Measurements from ENCODE around the gene TESK2. TPM values are rescaled to one million over a fixed set of nuclear protein-coding genes. Genes with fewer than 3 reads are reported as not detected.
"Not testable (repeated sequence)": the region's sequence is repeated elsewhere in the genome, so short reads cannot be mapped to it uniquely, and the experiment has no call there.

Gene TESK2
- total RNA-seq, 2 experiments from 2014 or later = 4.6 to 6.0 TPM

- POLR2A ChIA-PET = no interaction called here
- Mint-ChIP-seq H3K4me1 (ENCODE audit: low read depth) (no peaks in the 10 kb centered on the region), H3K9me3 (no peaks in the 10 kb centered on the region), H3K27ac (no peak overlapping the region), H3K27me3 (no peaks in the 10 kb centered on the region), H3K36me3 (no peaks in the 10 kb centered on the region), H3K4me3 (no peak overlapping the region)
- intact Hi-C loops (cut with micrococcal nuclease) = no loop called here
- CTCF ChIA-PET = no interaction called here
- DNase-seq = no peak
Observed at GRCh38 chr1:45381243-45381642, 109.7 kb downstream of the TESK2 start.

DNA sequence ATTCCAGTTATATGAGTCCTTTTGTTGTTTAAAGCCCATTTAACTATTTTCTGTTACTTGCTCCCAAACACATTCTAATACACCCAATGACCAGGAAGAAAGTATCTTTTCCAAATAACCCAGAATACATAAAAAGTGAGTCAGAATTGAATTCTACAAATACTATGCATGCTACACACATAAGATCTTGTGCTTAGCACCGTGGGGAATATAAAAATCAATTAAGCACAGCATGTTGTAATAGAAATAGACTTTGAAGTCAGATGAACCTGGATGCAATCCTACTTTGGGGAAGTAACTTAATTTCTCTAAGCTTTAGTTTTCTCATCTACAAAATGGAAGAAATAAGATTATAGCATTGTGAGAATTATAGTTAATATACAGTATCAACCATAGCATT is 110.2 kb downstream of the TESK2 start:
- Mint-ChIP-seq H3K4me1 (ENCODE audit: low read depth) (no peaks in the 10 kb centered on the region), H3K27ac (no peak overlapping the region), H3K4me3 (no peak overlapping the region), H3K9me3 (no peaks in the 10 kb centered on the region), H3K27me3 (no peaks in the 10 kb centered on the region), H3K36me3 (no peaks in the 10 kb centered on the region)
- intact Hi-C loops (cut with micrococcal nuclease) = no loop called here
- ChIA-PET CTCF (no interaction called here), POLR2A (no interaction called here)
- no peak for DNase-seq

DNA sequence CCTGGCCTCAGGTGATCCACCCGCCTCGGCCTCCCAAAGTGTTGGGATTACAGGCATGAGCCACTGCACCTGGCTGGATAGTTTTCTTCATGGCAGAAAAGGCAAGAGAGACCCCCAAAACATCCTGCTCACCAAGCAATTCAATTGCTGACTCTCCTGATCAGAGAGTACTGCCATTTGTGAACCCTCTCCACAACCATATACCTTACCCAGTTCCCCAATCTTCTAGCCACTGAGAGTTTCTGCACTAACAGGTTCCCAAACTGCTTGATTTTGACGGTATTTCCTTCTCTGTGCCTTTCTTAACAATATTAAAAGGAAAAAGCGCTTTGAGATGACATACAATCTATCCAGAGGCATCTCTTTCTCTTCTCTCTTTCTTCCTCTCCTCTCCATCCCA is 110.8 kb downstream of the TESK2 start:
- Mint-ChIP-seq H3K4me1 (ENCODE audit: low read depth) (no peaks in the 10 kb centered on the region), H3K4me3 (no peak overlapping the region), H3K27ac (no peak overlapping the region), H3K36me3 (no peaks in the 10 kb centered on the region), H3K27me3 (no peaks in the 10 kb centered on the region), H3K9me3 (no peaks in the 10 kb centered on the region)
- no peak for DNase-seq
- ChIA-PET CTCF (no interaction called here), POLR2A (no interaction called here)
- intact Hi-C loops (cut with micrococcal nuclease) = no loop called here

DNA sequence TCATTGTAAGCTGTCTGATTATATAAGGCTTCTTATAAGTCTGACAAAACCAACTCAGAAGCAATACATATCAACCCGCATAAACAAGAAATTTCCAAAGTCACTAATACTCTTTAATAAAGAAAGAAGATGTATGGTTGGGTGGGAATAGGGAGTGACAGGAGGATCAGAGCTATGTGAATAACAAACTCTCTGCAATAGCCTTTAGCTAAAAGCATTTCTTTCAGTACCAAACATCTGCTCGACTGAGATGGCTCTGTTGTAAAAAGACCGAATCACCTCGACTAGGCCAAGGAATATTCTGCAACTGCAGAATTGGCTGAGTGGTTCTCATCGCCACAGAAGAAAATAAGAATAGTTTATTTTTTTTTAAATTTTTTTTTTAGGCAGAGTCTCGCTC is 111.4 kb downstream of the TESK2 start:
- Mint-ChIP-seq H3K9me3 (no peaks in the 10 kb centered on the region), H3K4me3 (no peak overlapping the region), H3K4me1 (ENCODE audit: low read depth) (no peaks in the 10 kb centered on the region), H3K27me3 (no peaks in the 10 kb centered on the region), H3K27ac (no peak overlapping the region), H3K36me3 (no peaks in the 10 kb centered on the region)
- no peak for DNase-seq
- intact Hi-C loops (cut with micrococcal nuclease) = no loop called here
- POLR2A ChIA-PET = no interaction called here
- CTCF ChIA-PET = interaction anchor here (0.7 kb wide), 1 partner anchor 189 kb away, joined by 3 read pairs; no protein-coding TSS in a partner anchor

- no peak overlapping the region for H3K27ac Mint-ChIP-seq
- ChIA-PET POLR2A (interaction anchor here (0.6 kb wide), 1 partner anchor 559 kb away, joined by 3 read pairs; no protein-coding TSS in a partner anchor), CTCF (no interaction called here)
Observed at GRCh38 chr1:45378184-45378583, 112.8 kb downstream of the TESK2 start.

GRCh38 chr1:45375104-45376090 is 115.6 kb downstream of the TESK2 start:
- DNase-seq = no peak
- intact Hi-C loops (cut with micrococcal nuclease) = no loop called here
- CTCF ChIA-PET = interaction anchor here (0.9 kb wide), 1 partner anchor 15 kb away, joined by 3 read pairs; no protein-coding TSS in a partner anchor
- Mint-ChIP-seq H3K36me3 (no peaks in the 10 kb centered on the region), H3K9me3 (no peaks in the 10 kb centered on the region), H3K4me1 (ENCODE audit: low read depth) (peaks cover 2% of the 10 kb centered on the region), H3K27me3 (no peaks in the 10 kb centered on the region), H3K4me3 (no peak overlapping the region), H3K27ac (no peak overlapping the region)
- POLR2A ChIA-PET = no interaction called here

More at GRCh38 chr1:45378184-45378583, 112.8 kb downstream of the TESK2 start:
- Mint-ChIP-seq H3K4me1 (ENCODE audit: low read depth) (peaks cover 2% of the 10 kb centered on the region), H3K9me3 (no peaks in the 10 kb centered on the region), H3K4me3 (no peak overlapping the region), H3K36me3 (no peaks in the 10 kb centered on the region), H3K27me3 (no peaks in the 10 kb centered on the region)
- intact Hi-C loops (cut with micrococcal nuclease) = no loop called here
- DNase-seq = no peak

DNA sequence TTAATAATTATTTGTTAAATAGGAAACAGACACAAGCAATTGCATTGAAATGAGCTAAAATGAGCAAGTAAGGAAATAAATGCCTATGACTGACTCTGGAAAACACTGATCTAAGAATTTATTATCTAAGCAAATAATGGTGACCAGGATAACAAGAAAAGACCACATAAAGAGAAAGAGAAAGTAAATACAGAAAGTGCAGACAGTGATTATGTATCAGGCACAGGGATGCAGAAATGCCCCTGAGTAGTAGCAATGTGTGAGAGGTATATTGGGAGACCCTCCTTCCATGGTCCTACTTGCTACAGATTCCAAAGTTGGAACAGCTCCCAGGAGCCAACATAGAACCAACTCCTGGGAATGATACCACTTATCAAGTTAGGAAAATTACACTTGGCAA is 117.4 kb downstream of the TESK2 start:
- ChIA-PET POLR2A (no interaction called here), CTCF (interaction anchor here (0.6 to 2.1 kb wide), 6 partner anchors 10 to 196 kb away, joined by 3 to 11 read pairs (median 4); partner anchors contain the start of gene TESK2)
- intact Hi-C loops (cut with micrococcal nuclease) = no loop called here

DNA sequence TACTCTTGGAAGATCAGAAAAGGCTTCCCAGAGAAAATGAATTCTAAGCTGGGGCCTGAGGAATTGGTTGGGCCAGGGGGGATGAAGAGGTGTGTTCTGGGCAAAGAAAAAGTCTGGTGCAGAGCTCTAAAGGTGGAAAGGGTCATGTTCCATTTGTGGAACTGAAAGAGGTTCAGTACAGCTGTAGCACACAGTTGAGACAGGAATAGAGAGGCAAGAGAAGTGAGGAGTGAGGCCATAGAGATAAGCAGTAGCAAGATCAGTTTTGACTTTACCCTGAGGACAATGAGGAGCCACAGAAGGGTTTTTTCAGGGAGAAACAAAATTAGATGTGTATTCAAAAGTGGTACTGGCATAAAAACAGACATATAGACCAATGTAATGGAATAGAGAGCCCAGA is 120.4 kb downstream of the TESK2 start:
- no peak for DNase-seq
- ChIA-PET POLR2A (no interaction called here), CTCF (interaction anchor here (0.8 to 1.4 kb wide), 3 partner anchors 10 to 125 kb away, joined by 3 to 8 read pairs (median 4); no protein-coding TSS in a partner anchor)
- Mint-ChIP-seq H3K9me3 (no peaks in the 10 kb centered on the region), H3K36me3 (no peaks in the 10 kb centered on the region), H3K4me1 (ENCODE audit: low read depth) (peaks cover 2% of the 10 kb centered on the region), H3K27me3 (no peaks in the 10 kb centered on the region), H3K4me3 (no peak overlapping the region), H3K27ac (no peak overlapping the region)
- intact Hi-C loops (cut with micrococcal nuclease) = no loop called here

More for the DNA sequence above, 117.4 kb downstream of the TESK2 start:
- H3K4me3 Mint-ChIP-seq = no peak overlapping the region
- no peak for DNase-seq
- H3K27ac Mint-ChIP-seq = no peak overlapping the region
- H3K4me1 Mint-ChIP-seq (ENCODE audit: low read depth) = peaks cover 2% of the 10 kb centered on the region
- H3K27me3 Mint-ChIP-seq = no peaks in the 10 kb centered on the region
- no peaks in the 10 kb centered on the region for H3K9me3 Mint-ChIP-seq
- H3K36me3 Mint-ChIP-seq = no peaks in the 10 kb centered on the region

GRCh38 chr1:45365051-45365450 is 125.9 kb downstream of the TESK2 start:
- Mint-ChIP-seq H3K27ac (no peak overlapping the region), H3K9me3 (no peaks in the 10 kb centered on the region), H3K4me1 (ENCODE audit: low read depth) (peaks cover 6% of the 10 kb centered on the region), H3K27me3 (no peaks in the 10 kb centered on the region), H3K36me3 (no peaks in the 10 kb centered on the region), H3K4me3 (no peak overlapping the region)
- ChIA-PET CTCF (interaction anchor here (0.6 to 1.7 kb wide), 3 partner anchors 126 to 147 kb away, joined by 3 to 5 read pairs (median 4); partner anchors contain the start of gene TESK2), POLR2A (interaction anchor here (0.6 kb wide), 2 partner anchors 19 to 23 kb away, joined by 3 read pairs; no protein-coding TSS in a partner anchor)
- intact Hi-C loops (cut with micrococcal nuclease) = no loop called here
- no peak for DNase-seq

GRCh38 chr1:45364294-45364693 is 126.7 kb downstream of the TESK2 start:
- ChIA-PET POLR2A (no interaction called here), CTCF (interaction anchor here (0.6 to 2.5 kb wide), 2 partner anchors 129 kb away, joined by 5 to 16 read pairs; no protein-coding TSS in a partner anchor)
- H3K27me3 Mint-ChIP-seq = no peaks in the 10 kb centered on the region
- no peak for DNase-seq
- H3K36me3 Mint-ChIP-seq = no peaks in the 10 kb centered on the region
- no peak overlapping the region for H3K27ac Mint-ChIP-seq
- intact Hi-C loops (cut with micrococcal nuclease) = no loop called here
- H3K9me3 Mint-ChIP-seq = no peaks in the 10 kb centered on the region
- peaks cover 9% of the 10 kb centered on the region for H3K4me1 Mint-ChIP-seq (ENCODE audit: low read depth)
- no peak overlapping the region for H3K4me3 Mint-ChIP-seq

DNA sequence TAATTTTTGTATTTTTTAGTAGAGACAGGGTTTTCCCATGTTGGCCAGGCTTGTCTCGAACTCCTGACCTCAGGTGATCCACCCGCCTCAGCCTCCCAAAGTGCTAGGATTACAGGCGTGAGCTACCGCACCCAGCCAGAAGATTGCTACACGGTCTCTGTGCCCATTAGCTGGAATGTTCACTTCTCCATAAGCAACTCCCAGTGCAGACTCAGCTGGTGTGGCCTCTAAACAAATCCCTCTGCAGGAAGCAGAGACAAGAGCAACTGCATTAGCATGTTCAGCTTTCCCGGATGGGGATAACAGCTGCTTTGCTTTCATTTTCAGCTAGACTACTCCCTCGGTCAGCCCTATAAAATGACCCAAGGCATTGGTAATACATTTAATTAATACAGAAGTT is 130.0 kb downstream of the TESK2 start:
- not testable (repeated sequence) for H3K4me1 Mint-ChIP-seq (ENCODE audit: low read depth); H3K36me3 Mint-ChIP-seq; H3K4me3 Mint-ChIP-seq; H3K27ac Mint-ChIP-seq; H3K9me3 Mint-ChIP-seq; H3K27me3 Mint-ChIP-seq; DNase-seq
- POLR2A ChIA-PET = interaction anchor here (1.3 to 1.5 kb wide), 2 partner anchors 130 to 160 kb away, joined by 3 read pairs; partner anchors contain the start of genes PRDX1 and TESK2
- intact Hi-C loops (cut with micrococcal nuclease) = loop anchor here (1.0 kb wide), 2 partner anchors 20 to 132 kb away; no protein-coding TSS in a partner anchor
- CTCF ChIA-PET = interaction anchor here (0.7 to 5.9 kb wide), 9 partner anchors 9 to 375 kb away, joined by 3 to 237 read pairs (median 7); partner anchors contain the start of genes CCDC163, MMACHC and TESK2

- Mint-ChIP-seq H3K27ac (no peak overlapping the region), H3K4me3 (no peak overlapping the region), H3K36me3 (no peaks in the 10 kb centered on the region), H3K9me3 (no peaks in the 10 kb centered on the region), H3K27me3 (no peaks in the 10 kb centered on the region), H3K4me1 (ENCODE audit: low read depth) (peaks cover 9% of the 10 kb centered on the region)
- peak; percentile 68 for DNase-seq
- POLR2A ChIA-PET = interaction anchor here (1.5 kb wide), 1 partner anchor 161 kb away, joined by 3 read pairs; the partner anchor contains the start of gene PRDX1
- intact Hi-C loops (cut with micrococcal nuclease) = loop anchor here (1.0 to 2.0 kb wide), 3 partner anchors 19 to 211 kb away; no protein-coding TSS in a partner anchor
- CTCF ChIA-PET = interaction anchor here (0.6 to 5.9 kb wide), 18 partner anchors 10 to 642 kb away, joined by 3 to 237 read pairs (median 4); partner anchors contain the start of genes CCDC163, MMACHC and TESK2
Observed at GRCh38 chr1:45359882-45360513, 131.0 kb downstream of the TESK2 start.
